Cardiac muscle cell (in vitro differentiated cells and primary cell): ENCODE data around the gene NBAS. TPM values are rescaled to one million over a fixed set of nuclear protein-coding genes. Genes with fewer than 3 reads are reported as not detected.
A peak's percentile ranks its signal among the peaks of the same experiment; 100 is the strongest.
"Not testable (repeated sequence)": the region's sequence is repeated elsewhere in the genome, so short reads cannot be mapped to it uniquely, and the experiment has no call there.

ENCODE experiments used
- DNase-seq, 2 donors: peaks; one replicate each; pipeline versions ENCODE4 v3.0.0 to v3.0.0-alpha.2; 2010 to 2017; ENCODE audit warnings: low read depth in 1 of 2, low spot score in 1 of 2
- H3K27ac ChIP-seq: fragments of 200-600 bp; sonication (generic); 2 replicates; pipeline ENCODE4 v1.5.1; 2016
- H3K27me3 ChIP-seq: fragments of 200-600 bp; sonication (generic); 2 replicates; pipeline ENCODE4 v1.6.0; 2016; ENCODE audit warnings: control low read depth
- H3K36me3 ChIP-seq: fragments of 200-600 bp; sonication (generic); 2 replicates; pipeline ENCODE4 v1.5.1; 2016; ENCODE audit warnings: control low read depth
- H3K4me1 ChIP-seq: fragments of 200-600 bp; sonication (generic); 2 replicates; pipeline ENCODE4 v1.8.1; 2017; ENCODE audit warnings: low read depth, mild to moderate bottlenecking, mixed run types
- H3K4me3 ChIP-seq: fragments of 200-600 bp; sonication (generic); 2 replicates; pipeline ENCODE4 v1.5.1; 2016; ENCODE audit warnings: mild to moderate bottlenecking
- H3K9me3 ChIP-seq: fragments of 200-600 bp; sonication (generic); 2 replicates; pipeline ENCODE4 v1.5.1; 2017; ENCODE audit warnings: low read depth, mild to moderate bottlenecking, control low read depth
- CTCF ChIP-seq: IDR thresholded peaks from 2 replicates; pipeline ENCODE4 v1.5.1; 2012; ENCODE audit warnings: low read depth, mild to moderate bottlenecking, low read length
- polyA plus RNA-seq: library from polyadenylated mRNA; unstranded; fragments of >200 nt; fragmentation: Nextera tagmentation; extraction: Ambion mirVana; gene quantifications from 2 replicates; pipeline ENCODE4 v1.2.1, GENCODE V29; 2016
- total RNA-seq: library from RNA; depleted of rRNA; stranded (reverse); fragments of >200 nt; gene quantifications from 2 replicates; pipeline ENCODE4 v1.2.3, GENCODE V29; 2016

NBAS gene
- total and polyA plus RNA-seq, 2 experiments from 2014 or later: 32.4 to 74.8 TPM

GRCh38 chr2:15532996-15533395, 28.1 kb downstream of the NBAS start:
- Histone ChIP-seq H3K27ac (no peak overlapping the region), H3K27me3 (no peaks in the 10 kb centered on the region), H3K4me1 (no peaks in the 10 kb centered on the region), H3K4me3 (no peak overlapping the region), H3K36me3 (peaks cover 15% of the 10 kb centered on the region), H3K9me3 (no peaks in the 10 kb centered on the region)
- DNase-seq: no peak
- no peak for TF ChIP-seq CTCF

GRCh38 chr2:15531095-15531854, 29.9 kb downstream of the NBAS start:
- Histone ChIP-seq H3K36me3 (peaks cover 16% of the 10 kb centered on the region), H3K4me3 (no peak overlapping the region), H3K27me3 (no peaks in the 10 kb centered on the region), H3K9me3 (no peaks in the 10 kb centered on the region), H3K27ac (no peak overlapping the region), H3K4me1 (no peaks in the 10 kb centered on the region)
- no peak for TF ChIP-seq CTCF
- DNase-seq: no peak

GRCh38 chr2:15527074-15527739, 33.9 kb downstream of the NBAS start:
- H3K9me3 ChIP-seq: no peaks in the 10 kb centered on the region
- peaks cover 22% of the 10 kb centered on the region for H3K36me3 ChIP-seq
- no peak overlapping the region for H3K4me3 ChIP-seq
- DNase-seq: no peak
- no peak overlapping the region for H3K27ac ChIP-seq
- H3K4me1 ChIP-seq: no peaks in the 10 kb centered on the region
- no peak for TF ChIP-seq CTCF
- no peaks in the 10 kb centered on the region for H3K27me3 ChIP-seq

GRCh38 chr2:15521641-15522181, 39.4 kb downstream of the NBAS start:
- peaks cover 22% of the 10 kb centered on the region for H3K36me3 ChIP-seq
- no peaks in the 10 kb centered on the region for H3K27me3 ChIP-seq
- peak in 1 of 2 donors; percentile 4 for DNase-seq
- TF ChIP-seq CTCF: no peak
- no peaks in the 10 kb centered on the region for H3K4me1 ChIP-seq
- no peak overlapping the region for H3K4me3 ChIP-seq
- no peak overlapping the region for H3K27ac ChIP-seq
- H3K9me3 ChIP-seq: no peaks in the 10 kb centered on the region

GRCh38 chr2:15520346-15520745, 40.8 kb downstream of the NBAS start:
- H3K27me3 ChIP-seq: no peaks in the 10 kb centered on the region
- no peaks in the 10 kb centered on the region for H3K4me1 ChIP-seq
- no peak overlapping the region for H3K27ac ChIP-seq
- TF ChIP-seq CTCF: no peak
- H3K9me3 ChIP-seq: no peaks in the 10 kb centered on the region
- peaks cover 12% of the 10 kb centered on the region for H3K36me3 ChIP-seq
- DNase-seq: no peak
- no peak overlapping the region for H3K4me3 ChIP-seq

GRCh38 chr2:15518759-15519158, 42.4 kb downstream of the NBAS start:
- not testable (repeated sequence) for H3K4me1 ChIP-seq, H3K36me3 ChIP-seq, H3K9me3 ChIP-seq, H3K27ac ChIP-seq, H3K4me3 ChIP-seq, DNase-seq, H3K27me3 ChIP-seq
